ENCODE results near the gene RNF31.

The RNF31 gene

GRCh38 chr14:24117179-24117578, 30.1 kb upstream of the RNF31 start:
- no peak for DNase-seq

DNA sequence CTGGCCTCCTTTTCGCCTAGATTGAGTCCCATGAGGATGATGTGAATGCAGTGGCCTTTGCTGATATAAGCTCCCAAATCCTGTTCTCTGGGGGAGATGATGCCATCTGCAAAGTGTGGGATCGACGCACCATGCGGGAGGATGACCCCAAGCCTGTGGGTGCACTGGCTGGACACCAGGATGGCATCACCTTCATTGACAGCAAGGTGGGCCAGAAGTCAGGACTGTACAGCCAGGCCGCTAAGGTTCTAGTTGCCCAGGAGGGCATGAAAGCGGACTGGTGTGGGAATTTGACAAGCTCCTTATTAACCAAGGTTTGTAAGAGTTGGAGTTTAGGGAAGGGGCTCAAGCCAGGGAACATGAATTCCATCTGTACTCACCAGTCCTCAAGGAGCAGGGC, 27.6 kb upstream of the RNF31 start:
- DNase-seq = no peak

- no peak for DNase-seq
These were observed 26.1 kb upstream of the RNF31 start for GRCh38 chr14:24121210-24121609.

GRCh38 chr14:24122416-24122815, 24.9 kb upstream of the RNF31 start:
- DNase-seq = no peak

DNA sequence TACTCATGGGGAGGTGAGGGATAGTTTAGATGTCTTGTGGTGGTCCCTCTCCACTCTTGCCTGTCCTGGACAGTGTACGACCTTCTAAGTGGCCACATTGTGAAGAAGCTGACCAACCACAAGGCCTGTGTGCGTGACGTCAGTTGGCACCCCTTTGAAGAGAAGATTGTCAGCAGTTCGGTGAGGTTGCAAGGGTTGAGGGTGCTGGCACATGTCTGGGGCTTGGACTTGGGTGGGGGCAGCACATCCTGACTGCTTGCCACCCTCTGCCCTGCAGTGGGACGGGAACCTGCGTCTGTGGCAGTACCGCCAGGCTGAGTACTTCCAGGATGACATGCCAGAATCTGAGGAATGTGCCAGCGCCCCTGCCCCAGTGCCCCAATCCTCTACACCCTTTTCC, 24.4 kb upstream of the RNF31 start:
- DNase-seq = no peak

GRCh38 chr14:24123424-24124417, 23.6 kb upstream of the RNF31 start:
- DNase-seq = no peak

DNA sequence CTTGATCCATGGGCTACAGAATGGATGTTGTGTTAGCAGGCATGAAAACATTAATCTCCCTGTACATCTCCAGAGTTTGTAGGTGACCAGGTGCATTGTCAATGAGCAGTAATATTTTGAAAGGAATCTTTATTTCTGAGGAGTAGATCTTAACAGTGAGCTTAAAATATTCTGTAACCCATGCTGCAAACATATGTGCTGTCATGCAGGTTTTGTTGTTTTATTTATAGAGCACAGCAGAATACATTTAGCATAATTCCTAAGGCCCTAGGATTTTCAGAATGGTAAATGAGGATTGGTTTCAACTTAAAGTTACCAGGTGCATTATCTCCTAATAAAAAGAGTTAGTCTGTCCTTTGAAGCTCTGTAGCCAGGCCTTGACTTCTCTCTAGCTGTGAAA, 20.4 kb upstream of the RNF31 start:
- no peak for DNase-seq

- no peak for DNase-seq
These were observed 19.6 kb upstream of the RNF31 start for GRCh38 chr14:24127673-24128072.

GRCh38 chr14:24129410-24129998, 17.8 kb upstream of the RNF31 start:
- DNase-seq = no peak

- no peak for DNase-seq
These were observed 16.9 kb upstream of the RNF31 start, which contains the start of gene FITM1 for GRCh38 chr14:24130380-24130716. FITM1 (plus strand) TSS chr14:24130659; CDS start chr14:24131564, 905 bp downstream.

DNA sequence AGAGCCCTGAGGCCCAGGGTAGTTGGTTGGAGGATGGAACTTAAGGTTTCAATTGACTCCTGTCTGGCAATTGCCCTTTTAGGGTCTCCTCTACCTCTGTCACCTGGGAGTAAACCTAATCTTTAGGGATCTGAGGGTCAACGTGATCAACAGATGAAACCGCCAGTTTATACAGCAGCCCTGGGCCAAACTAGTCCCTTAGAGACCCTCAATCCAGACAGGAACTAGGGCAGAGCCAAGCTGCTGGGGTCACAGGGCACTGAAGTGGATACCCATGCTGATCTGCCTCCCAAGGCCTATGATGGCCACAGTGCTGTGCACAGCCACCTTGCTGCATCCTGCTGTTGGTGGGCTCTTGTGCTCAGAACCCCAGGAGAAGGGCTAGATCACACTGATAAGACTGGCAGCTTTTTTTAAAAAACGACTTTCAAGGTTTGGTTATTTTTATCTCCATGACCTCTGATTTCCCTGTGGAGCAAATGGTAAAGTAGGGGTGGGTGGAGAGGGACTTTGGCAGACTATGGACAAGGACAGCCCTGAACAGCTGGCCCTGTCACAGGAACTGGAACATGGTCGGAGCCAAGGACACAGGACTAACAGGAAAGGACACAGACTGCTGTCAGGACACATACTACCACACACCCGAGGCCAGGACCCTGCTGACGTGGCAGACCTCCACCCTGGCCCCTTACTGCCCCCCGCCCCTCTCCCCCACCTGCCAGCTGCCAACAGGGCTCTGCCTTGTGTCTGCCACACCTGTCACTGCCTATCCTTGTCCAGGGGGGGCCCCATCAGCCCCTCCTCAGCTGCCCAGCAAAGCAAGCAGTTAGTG, 16.4 kb upstream of the RNF31 start:
- no peak for DNase-seq

GRCh38 chr14:24131549-24131966, 15.7 kb upstream of the RNF31 start:
- no peak for DNase-seq

GRCh38 chr14:24132061-24132685, 15.1 kb upstream of the RNF31 start:
- no peak for DNase-seq

DNA sequence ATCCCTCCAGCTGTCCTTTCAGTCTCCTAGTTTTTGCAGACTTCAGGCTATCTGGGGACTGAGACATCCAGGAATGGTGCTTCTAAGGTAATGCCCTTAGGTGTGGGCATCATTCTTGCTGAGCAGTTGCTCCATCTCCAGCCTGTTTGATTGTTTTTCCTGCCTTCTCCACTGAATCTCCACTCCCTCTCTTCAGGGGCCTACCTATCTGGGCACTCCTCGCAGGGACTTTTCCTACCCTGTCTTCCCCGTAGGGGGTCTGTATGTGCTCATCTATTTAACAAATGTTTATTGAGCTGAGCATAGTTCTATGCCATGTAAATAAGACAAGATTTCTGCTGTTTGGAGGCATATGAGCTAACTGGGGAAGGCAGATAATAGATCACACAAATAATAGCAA, 14.3 kb upstream of the RNF31 start:
- DNase-seq = no peak

- no peak for DNase-seq
These were observed 13.6 kb upstream of the RNF31 start for GRCh38 chr14:24133735-24134134.

DNA sequence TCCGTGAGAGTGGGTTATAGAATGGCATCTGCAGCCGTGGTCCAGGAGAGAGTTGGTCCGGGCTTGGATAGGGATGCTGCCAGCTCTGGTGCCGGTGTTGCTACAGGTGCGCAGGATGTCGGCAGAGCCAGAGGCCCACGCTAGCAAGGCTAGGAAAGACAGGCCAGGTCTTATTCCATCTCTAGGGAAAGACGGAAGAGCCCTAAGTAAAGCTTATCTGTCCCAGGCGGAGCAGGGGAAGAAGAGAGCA, 11.8 kb upstream of the RNF31 start:
- no peak for DNase-seq

- no peak for DNase-seq
These were observed 11.2 kb upstream of the RNF31 start, which contains the start of gene PSME1 for GRCh38 chr14:24135834-24136683. PSME1 (plus strand) TSS chr14:24136194; CDS start chr14:24136263, 69 bp downstream.

DNA sequence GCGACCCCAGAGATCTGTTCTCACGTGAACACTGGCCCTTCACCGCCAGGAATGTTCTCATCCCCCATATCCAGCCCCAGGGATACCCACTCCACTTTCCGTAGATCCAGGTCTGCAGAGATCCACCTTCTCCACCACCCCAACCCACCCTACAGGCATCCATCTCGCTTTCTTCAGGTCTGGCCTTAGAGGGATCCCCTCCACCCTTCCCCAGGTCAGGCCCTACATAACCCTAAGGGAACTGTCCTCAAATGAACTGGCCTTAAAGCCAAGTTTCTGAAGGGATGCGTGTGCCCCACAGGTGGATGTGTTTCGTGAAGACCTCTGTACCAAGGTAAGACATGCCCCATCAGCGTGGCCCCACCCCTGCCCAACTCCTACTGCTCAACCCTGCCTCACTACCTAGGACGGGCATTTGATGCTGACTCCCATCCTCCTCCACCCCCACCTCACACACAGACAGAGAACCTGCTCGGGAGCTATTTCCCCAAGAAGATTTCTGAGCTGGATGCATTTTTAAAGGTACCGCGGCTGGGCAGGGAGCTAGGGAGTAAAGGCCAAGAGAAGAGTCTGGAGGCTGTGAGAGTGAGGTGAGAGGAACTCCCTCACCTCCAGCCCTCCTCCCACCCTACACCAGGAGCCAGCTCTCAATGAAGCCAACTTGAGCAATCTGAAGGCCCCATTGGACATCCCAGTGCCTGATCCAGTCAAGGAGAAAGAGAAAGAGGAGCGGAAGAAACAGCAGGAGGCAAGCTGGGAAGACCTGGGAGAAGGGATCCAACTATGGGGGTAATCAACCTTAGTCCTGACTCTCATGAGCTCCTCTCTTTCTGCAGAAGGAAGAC, 10.4 kb upstream of the RNF31 start:
- DNase-seq = no peak

- no peak for DNase-seq
These were observed 9.5 kb upstream of the RNF31 start for GRCh38 chr14:24137529-24138395.

Measured in cortex of kidney (tissue), 1 donor.